HepG2 (cell line): Measurements from ENCODE around the gene TMEM151A. TPM values are rescaled to one million over a fixed set of nuclear protein-coding genes. Genes with fewer than 3 reads are reported as not detected.

ENCODE experiments used
- ARHGAP35 ChIP-seq: sonication (generic); formaldehyde crosslinking; IDR thresholded peaks from 2 replicates; pipeline ENCODE4 v1.9.0; 2022; ENCODE audit warnings: mild to moderate bottlenecking, inconsistent platforms, moderate library complexity, missing genetic modification reagents, borderline replicate concordance
- HNRNPH1 ChIP-seq: fragments of 200-400 bp; formaldehyde crosslinking; optimal IDR thresholded peaks from 2 replicates; pipeline ENCODE3; 2017; ENCODE audit warnings: mild to moderate bottlenecking, low read depth, low read length
- KLF9 ChIP-seq: IDR thresholded peaks from 2 replicates; pipeline ENCODE4 v1.6.1; 2016; ENCODE audit warnings: low read depth
- NFIB ChIP-seq: sonication (generic); formaldehyde crosslinking; IDR thresholded peaks from 2 replicates; pipeline ENCODE4 v1.9.0; 2021; ENCODE audit warnings: missing genetic modification reagents, mild to moderate bottlenecking, borderline replicate concordance
- PAX8 ChIP-seq: sonication (generic); formaldehyde crosslinking; IDR thresholded peaks from 2 replicates; pipeline ENCODE4 v1.8.0; 2022; ENCODE audit warnings: mild to moderate bottlenecking, missing genetic modification reagents, borderline replicate concordance
- RFX3 ChIP-seq: IDR thresholded peaks from 2 replicates; pipeline ENCODE4 v1.6.1; 2016; ENCODE audit warnings: missing biosample characterization, missing genetic modification reagents
- RXRB ChIP-seq: IDR thresholded peaks from 2 replicates; pipeline ENCODE4 v1.6.1; 2016; ENCODE audit warnings: borderline replicate concordance, missing genetic modification reagents, missing compliant biosample characterization
- SCMH1 ChIP-seq: sonication (generic); formaldehyde crosslinking; IDR thresholded peaks from 2 replicates; pipeline ENCODE4 v1.9.0; 2021; ENCODE audit warnings: missing genetic modification reagents, mild to moderate bottlenecking, borderline replicate concordance
- ZNF101 ChIP-seq: sonication (generic); formaldehyde crosslinking; IDR thresholded peaks from 2 replicates; pipeline ENCODE4 v1.4.0; 2020; ENCODE audit warnings: mild to moderate bottlenecking, low read depth, missing genetic modification reagents, borderline replicate concordance
- ZNF20 ChIP-seq: sonication (generic); formaldehyde crosslinking; IDR thresholded peaks from 2 replicates; pipeline ENCODE4 v1.4.0; 2020; ENCODE audit warnings: mild to moderate bottlenecking, moderate library complexity, missing genetic modification reagents
- ZNF253 ChIP-seq: sonication (generic); formaldehyde crosslinking; IDR thresholded peaks from 2 replicates; pipeline ENCODE4 v1.8.0; 2022; ENCODE audit warnings: mild to moderate bottlenecking, missing genetic modification reagents, borderline replicate concordance
- ZNF318 ChIP-seq: sonication (generic); formaldehyde crosslinking; IDR thresholded peaks from 2 replicates; pipeline ENCODE4 v1.4.0; 2020; ENCODE audit warnings: mild to moderate bottlenecking, missing genetic modification reagents
- ZNF678 ChIP-seq: sonication (generic); formaldehyde crosslinking; IDR thresholded peaks from 2 replicates; pipeline ENCODE4 v1.4.0; 2020; ENCODE audit warnings: mild to moderate bottlenecking, missing genetic modification reagents
- ZNF841 ChIP-seq: sonication (generic); formaldehyde crosslinking; IDR thresholded peaks from 2 replicates; pipeline ENCODE4 v1.8.1; 2023; ENCODE audit warnings: missing genetic modification reagents, borderline replicate concordance
- ZNF891 ChIP-seq: sonication (generic); formaldehyde crosslinking; IDR thresholded peaks from 2 replicates; pipeline ENCODE4 v1.5.0; 2020; ENCODE audit warnings: mild to moderate bottlenecking, missing genetic modification reagents
- ZSCAN25 ChIP-seq: sonication (generic); formaldehyde crosslinking; IDR thresholded peaks from 2 replicates; pipeline ENCODE4 v1.8.0; 2022; ENCODE audit warnings: mild to moderate bottlenecking, missing genetic modification reagents
- polyA plus RNA-seq, 8 experiments: library from polyadenylated mRNA; depleted of rRNA in 3 of 8; stranded (reverse) in 7 of 8; unstranded in 1 of 8; fragments of >200 nt; fragmentation: Illumina TruSeq in 4 of 8; extraction: Trizol in 4 of 8; gene quantifications; 2 replicates each; pipeline versions ENCODE4 v1.2.1 to v1.2.3, GENCODE V29; 2011 to 2016; ENCODE audit warnings: low read depth in 4 of 8, missing spikeins in 1 of 8, mixed read lengths in 1 of 8; ENCODE audit not compliant: insufficient read depth in 1 of 8
- total RNA-seq, 5 experiments: library from RNA; depleted of rRNA; stranded (reverse); fragments of >200 nt; fragmentation: Illumina TruSeq; extraction: Trizol; gene quantifications; 2 replicates each; pipeline ENCODE4 v1.2.3, GENCODE V29; 2016; ENCODE audit warnings: low read depth in 1 of 5
- TF ChIP-seq, protein P1 (sequence below): sonication (generic); formaldehyde crosslinking; IDR thresholded peaks from 2 replicates; pipeline ENCODE4 v1.8.1; 2023; ENCODE audit warnings: missing genetic modification reagents, inconsistent platforms, borderline replicate concordance
- TF ChIP-seq, protein P2 (sequence below): sonication (generic); formaldehyde crosslinking; IDR thresholded peaks from 2 replicates; pipeline ENCODE4 v1.5.1; 2020; ENCODE audit warnings: missing genetic modification reagents, mild to moderate bottlenecking, borderline replicate concordance

The TMEM151A gene
- total and polyA plus RNA-seq, 2 of the 13 experiments (the other 11 are each of a cell fraction or from before 2014, with no cell fraction given), result 0.18 to 0.33 TPM

- TF ChIP-seq ZNF318 (CRISPR knock-in tag), result no peak
- no peak for TF ChIP-seq PAX8
- 0 out of 2 replicates have a peak, but pooled peaks have one; percentile 57 for TF ChIP-seq ZNF891
- no peak for TF ChIP-seq RFX3 (CRISPR knock-in tag)
- TF ChIP-seq ZSCAN25, result no peak; the same call in 1 of the 2 replicates
- no peak for TF ChIP-seq NFIB (CRISPR knock-in tag)
- TF ChIP-seq ZNF101, result no peak
- no peak for TF ChIP-seq KLF9 (CRISPR knock-in tag)
- TF ChIP-seq ZNF20 (CRISPR knock-in tag), result no peak
- TF ChIP-seq HNRNPH1, result no peak
- TF ChIP-seq, protein P1, sequence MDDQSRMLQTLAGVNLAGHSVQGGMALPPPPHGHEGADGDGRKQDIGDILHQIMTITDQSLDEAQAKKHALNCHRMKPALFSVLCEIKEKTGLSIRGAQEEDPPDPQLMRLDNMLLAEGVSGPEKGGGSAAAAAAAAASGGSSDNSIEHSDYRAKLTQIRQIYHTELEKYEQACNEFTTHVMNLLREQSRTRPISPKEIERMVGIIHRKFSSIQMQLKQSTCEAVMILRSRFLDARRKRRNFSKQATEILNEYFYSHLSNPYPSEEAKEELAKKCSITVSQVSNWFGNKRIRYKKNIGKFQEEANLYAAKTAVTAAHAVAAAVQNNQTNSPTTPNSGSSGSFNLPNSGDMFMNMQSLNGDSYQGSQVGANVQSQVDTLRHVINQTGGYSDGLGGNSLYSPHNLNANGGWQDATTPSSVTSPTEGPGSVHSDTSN (CRISPR knock-in tag), result no peak
- no peak for TF ChIP-seq ZNF253
- peak; percentile 79 for TF ChIP-seq RXRB
- no peak for TF ChIP-seq ZNF841 (CRISPR knock-in tag)
- TF ChIP-seq ZNF678 (CRISPR knock-in tag), result no peak
- TF ChIP-seq, protein P2, sequence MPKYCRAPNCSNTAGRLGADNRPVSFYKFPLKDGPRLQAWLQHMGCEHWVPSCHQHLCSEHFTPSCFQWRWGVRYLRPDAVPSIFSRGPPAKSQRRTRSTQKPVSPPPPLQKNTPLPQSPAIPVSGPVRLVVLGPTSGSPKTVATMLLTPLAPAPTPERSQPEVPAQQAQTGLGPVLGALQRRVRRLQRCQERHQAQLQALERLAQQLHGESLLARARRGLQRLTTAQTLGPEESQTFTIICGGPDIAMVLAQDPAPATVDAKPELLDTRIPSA (CRISPR knock-in tag), result no peak
- no peak for TF ChIP-seq SCMH1 (CRISPR knock-in tag)
- no peak for TF ChIP-seq ARHGAP35 (CRISPR knock-in tag)
Observed at GRCh38 chr11:66328302-66329144, 36.8 kb downstream of the TMEM151A start (continued).
